WTC11 (cell line): ENCODE measurements around the gene FAM50B. TPM values are rescaled to one million over a fixed set of nuclear protein-coding genes. Genes with fewer than 3 reads are reported as not detected.

Experiments
- ATAC-seq: fragments of 200-7000 bp; cut with Tn5 transposase; 2 replicates; pipeline ENCODE4 v1.10.0; 2021; ENCODE audit warnings: mild to moderate bottlenecking, moderate library complexity
- CTCF ChIA-PET: fragments of 300-600 bp; sonication (Branson Sonifier 250); formaldehyde crosslinking; loops from one replicate; lab custom pipeline; 2021; ENCODE audit warnings: antibody characterized with exemption; lab: Charles Lee
- POLR2A ChIA-PET: fragments of 350-600 bp; sonication (Branson Sonifier 250); formaldehyde crosslinking; loops from one replicate; lab custom pipeline; 2021; ENCODE audit warnings: antibody characterized with exemption; lab: Charles Lee
- DNase-seq: peaks from one replicate; pipeline ENCODE4 v3.0.0; 2021; ENCODE audit warnings: low spot score
- H3K27ac Mint-ChIP-seq: 2 replicates; pipeline ENCODE4 v1.8.0; 2021; ENCODE audit warnings: mixed read lengths
- H3K27me3 Mint-ChIP-seq: 2 replicates; pipeline ENCODE4 v1.8.0; 2021; ENCODE audit warnings: low read depth, mild to moderate bottlenecking, moderate library complexity, mixed read lengths
- H3K36me3 Mint-ChIP-seq: 2 replicates; pipeline ENCODE4 v1.8.0; 2021; ENCODE audit warnings: mixed read lengths
- H3K4me1 Mint-ChIP-seq: 2 replicates; pipeline ENCODE4 v1.8.0; 2022; ENCODE audit warnings: mixed read lengths
- H3K4me3 Mint-ChIP-seq: 2 replicates; pipeline ENCODE4 v1.8.0; 2021; ENCODE audit warnings: mild to moderate bottlenecking, moderate library complexity, mixed read lengths
- H3K9me3 Mint-ChIP-seq: 2 replicates; pipeline ENCODE4 v1.8.0; 2021; ENCODE audit warnings: mixed read lengths
- ATF2 ChIP-seq: sonication (generic); formaldehyde crosslinking; IDR thresholded peaks from 2 replicates; pipeline ENCODE4 v1.8.1; 2022; ENCODE audit warnings: low read depth, missing genetic modification reagents, borderline replicate concordance
- E2F1 ChIP-seq: sonication (generic); formaldehyde crosslinking; IDR thresholded peaks from 2 replicates; pipeline ENCODE4 v1.8.0; 2022; ENCODE audit warnings: mild to moderate bottlenecking, missing genetic modification reagents
- ELF4 ChIP-seq: sonication (generic); formaldehyde crosslinking; IDR thresholded peaks from 2 replicates; pipeline ENCODE4 v1.8.1; 2022; ENCODE audit warnings: low read depth, mild to moderate bottlenecking, moderate library complexity, missing genetic modification reagents
- ETV6 ChIP-seq: sonication (generic); formaldehyde crosslinking; IDR thresholded peaks from 2 replicates; pipeline ENCODE4 v1.8.1; 2022; ENCODE audit warnings: mild to moderate bottlenecking, missing genetic modification reagents
- GTF2I ChIP-seq: fragments of 250-450 bp; sonication (Bioruptor Pico); conservative IDR thresholded peaks from 2 replicates; pipeline ENCODE4 v1.4.0; 2021; ENCODE audit warnings: mild to moderate bottlenecking
- HMGXB4 ChIP-seq: sonication (generic); formaldehyde crosslinking; IDR thresholded peaks from 2 replicates; pipeline ENCODE4 v1.8.1; 2023; ENCODE audit warnings: mild to moderate bottlenecking, moderate library complexity, missing genetic modification reagents
- IRF2 ChIP-seq: sonication (generic); formaldehyde crosslinking; IDR thresholded peaks from 2 replicates; pipeline ENCODE4 v1.8.0; 2022; ENCODE audit warnings: low read depth, missing genetic modification reagents, borderline replicate concordance
- JAZF1 ChIP-seq: fragments of 250-450 bp; sonication (Bioruptor Pico); IDR thresholded peaks from 2 replicates; pipeline ENCODE4 v1.9.0; 2021; ENCODE audit warnings: moderate library complexity, mild to moderate bottlenecking, inconsistent platforms
- NFATC4 ChIP-seq: fragments of 250-450 bp; sonication (Bioruptor Pico); IDR thresholded peaks from 2 replicates; pipeline ENCODE4 v1.9.0; 2021; ENCODE audit warnings: mild to moderate bottlenecking
- NR2C2 ChIP-seq: sonication (generic); formaldehyde crosslinking; IDR thresholded peaks from 2 replicates; pipeline ENCODE4 v1.8.0; 2022; ENCODE audit warnings: mild to moderate bottlenecking, missing genetic modification reagents
- RORB ChIP-seq: fragments of 250-450 bp; sonication (Bioruptor Pico); IDR thresholded peaks from 2 replicates; pipeline ENCODE4 v1.9.0; 2021; ENCODE audit warnings: mild to moderate bottlenecking
- SOX15 ChIP-seq: fragments of 250-450 bp; sonication (Bioruptor Pico); IDR thresholded peaks from 2 replicates; pipeline ENCODE4 v1.9.0; 2021; ENCODE audit warnings: mild to moderate bottlenecking
- USF2 ChIP-seq: sonication (generic); formaldehyde crosslinking; IDR thresholded peaks from 2 replicates; pipeline ENCODE4 v1.8.1; 2023; ENCODE audit warnings: mild to moderate bottlenecking, missing genetic modification reagents, moderate library complexity
- ZNF423 ChIP-seq: fragments of 250-450 bp; sonication (Bioruptor Pico); IDR thresholded peaks from 2 replicates; pipeline ENCODE4 v2.1.2; 2022; ENCODE audit warnings: mild to moderate bottlenecking, moderate library complexity
- ZNF425 ChIP-seq: fragments of 250-450 bp; sonication (Bioruptor Pico); conservative IDR thresholded peaks from 2 replicates; pipeline ENCODE4 v1.9.0; 2021; ENCODE audit warnings: mild to moderate bottlenecking
- total RNA-seq: library from RNA; stranded (reverse); gene quantifications from 3 replicates; pipeline ENCODE4 v1.2.3, GENCODE V29; 2021
- TF ChIP-seq, protein P1 (sequence below): sonication (generic); formaldehyde crosslinking; IDR thresholded peaks from 2 replicates; pipeline ENCODE4 v1.8.0; 2023; ENCODE audit warnings: mild to moderate bottlenecking, missing genetic modification reagents
- TF ChIP-seq, protein P2 (sequence below): sonication (generic); formaldehyde crosslinking; IDR thresholded peaks from 2 replicates; pipeline ENCODE4 v1.8.0; 2022; ENCODE audit warnings: mild to moderate bottlenecking, missing genetic modification reagents
- TF ChIP-seq, protein P3 (sequence below): sonication (generic); formaldehyde crosslinking; IDR thresholded peaks from 2 replicates; pipeline ENCODE4 v1.8.1; 2022; ENCODE audit warnings: mild to moderate bottlenecking, moderate library complexity, missing genetic modification reagents

The FAM50B gene
- total RNA-seq, 1 experiment from 2014 or later = 2.1 TPM

- TF ChIP-seq ZNF423 (CRISPR knock-in tag) (no peak), JAZF1 (CRISPR knock-in tag) (no peak), ETV6 (CRISPR knock-in tag) (no peak), USF2 (CRISPR knock-in tag) (no peak), NFATC4 (CRISPR knock-in tag) (no peak), HMGXB4 (CRISPR knock-in tag) (no peak)
- TF ChIP-seq, protein P1, sequence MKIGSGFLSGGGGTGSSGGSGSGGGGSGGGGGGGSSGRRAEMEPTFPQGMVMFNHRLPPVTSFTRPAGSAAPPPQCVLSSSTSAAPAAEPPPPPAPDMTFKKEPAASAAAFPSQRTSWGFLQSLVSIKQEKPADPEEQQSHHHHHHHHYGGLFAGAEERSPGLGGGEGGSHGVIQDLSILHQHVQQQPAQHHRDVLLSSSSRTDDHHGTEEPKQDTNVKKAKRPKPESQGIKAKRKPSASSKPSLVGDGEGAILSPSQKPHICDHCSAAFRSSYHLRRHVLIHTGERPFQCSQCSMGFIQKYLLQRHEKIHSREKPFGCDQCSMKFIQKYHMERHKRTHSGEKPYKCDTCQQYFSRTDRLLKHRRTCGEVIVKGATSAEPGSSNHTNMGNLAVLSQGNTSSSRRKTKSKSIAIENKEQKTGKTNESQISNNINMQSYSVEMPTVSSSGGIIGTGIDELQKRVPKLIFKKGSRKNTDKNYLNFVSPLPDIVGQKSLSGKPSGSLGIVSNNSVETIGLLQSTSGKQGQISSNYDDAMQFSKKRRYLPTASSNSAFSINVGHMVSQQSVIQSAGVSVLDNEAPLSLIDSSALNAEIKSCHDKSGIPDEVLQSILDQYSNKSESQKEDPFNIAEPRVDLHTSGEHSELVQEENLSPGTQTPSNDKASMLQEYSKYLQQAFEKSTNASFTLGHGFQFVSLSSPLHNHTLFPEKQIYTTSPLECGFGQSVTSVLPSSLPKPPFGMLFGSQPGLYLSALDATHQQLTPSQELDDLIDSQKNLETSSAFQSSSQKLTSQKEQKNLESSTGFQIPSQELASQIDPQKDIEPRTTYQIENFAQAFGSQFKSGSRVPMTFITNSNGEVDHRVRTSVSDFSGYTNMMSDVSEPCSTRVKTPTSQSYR (CRISPR knock-in tag) = no peak
- TF ChIP-seq, protein P2, sequence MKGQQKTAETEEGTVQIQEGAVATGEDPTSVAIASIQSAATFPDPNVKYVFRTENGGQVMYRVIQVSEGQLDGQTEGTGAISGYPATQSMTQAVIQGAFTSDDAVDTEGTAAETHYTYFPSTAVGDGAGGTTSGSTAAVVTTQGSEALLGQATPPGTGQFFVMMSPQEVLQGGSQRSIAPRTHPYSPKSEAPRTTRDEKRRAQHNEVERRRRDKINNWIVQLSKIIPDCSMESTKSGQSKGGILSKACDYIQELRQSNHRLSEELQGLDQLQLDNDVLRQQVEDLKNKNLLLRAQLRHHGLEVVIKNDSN (CRISPR knock-in tag) = no peak
Measured at GRCh38 chr6:3898265-3898994, 49.3 kb downstream of the FAM50B start (continued).

DNA sequence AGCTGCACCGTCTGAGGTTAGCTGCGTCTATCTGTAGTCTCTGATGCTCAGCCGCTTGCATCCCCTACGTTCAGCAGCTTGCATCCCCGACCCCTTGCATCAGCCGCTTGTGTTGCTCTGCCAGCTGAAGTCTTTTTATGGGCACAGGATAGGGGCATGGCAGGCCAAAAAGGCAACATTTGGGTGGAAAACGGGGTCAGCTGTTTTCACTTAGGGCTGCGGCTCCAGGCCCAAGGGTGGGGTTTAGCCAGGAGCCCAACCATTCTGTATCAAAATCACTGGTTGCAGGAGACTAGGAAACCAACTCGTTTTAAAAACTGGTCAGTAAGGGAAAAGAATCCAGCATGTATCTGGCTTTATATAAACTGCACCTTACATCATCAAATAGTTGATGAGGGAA lies 49.9 kb downstream of the FAM50B start:
- H3K27me3 Mint-ChIP-seq = peaks cover 7% of the 10 kb centered on the region
- ATAC-seq (no peak), DNase-seq (no peak)
- POLR2A ChIA-PET = no interaction called here
- H3K4me1 Mint-ChIP-seq = peaks cover 37% of the 10 kb centered on the region
- TF ChIP-seq, protein P2 (CRISPR knock-in tag) = no peak
- TF ChIP-seq SOX15 (CRISPR knock-in tag) = no peak
- TF ChIP-seq, protein P3, sequence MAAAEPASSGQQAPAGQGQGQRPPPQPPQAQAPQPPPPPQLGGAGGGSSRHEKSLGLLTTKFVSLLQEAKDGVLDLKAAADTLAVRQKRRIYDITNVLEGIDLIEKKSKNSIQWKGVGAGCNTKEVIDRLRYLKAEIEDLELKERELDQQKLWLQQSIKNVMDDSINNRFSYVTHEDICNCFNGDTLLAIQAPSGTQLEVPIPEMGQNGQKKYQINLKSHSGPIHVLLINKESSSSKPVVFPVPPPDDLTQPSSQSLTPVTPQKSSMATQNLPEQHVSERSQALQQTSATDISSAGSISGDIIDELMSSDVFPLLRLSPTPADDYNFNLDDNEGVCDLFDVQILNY (CRISPR knock-in tag) = no peak
- TF ChIP-seq NR2C2 (CRISPR knock-in tag) = no peak
- TF ChIP-seq GTF2I = no peak
- H3K27ac Mint-ChIP-seq = no peak overlapping the region
- H3K9me3 Mint-ChIP-seq = no peaks in the 10 kb centered on the region; the same call in 1 of the 2 replicates
- H3K36me3 Mint-ChIP-seq = no peaks in the 10 kb centered on the region
- H3K4me3 Mint-ChIP-seq = no peak overlapping the region
- CTCF ChIA-PET = interaction anchor here (0.9 to 1.7 kb wide), 2 partner anchors 10 to 50 kb away, joined by 3 to 9 read pairs; partner anchors contain the start of gene FAM50B

GRCh38 chr6:3899970-3900439 lies 50.8 kb downstream of the FAM50B start:
- DNase-seq = no peak
- peaks cover 7% of the 10 kb centered on the region for H3K27me3 Mint-ChIP-seq
- H3K9me3 Mint-ChIP-seq = no peaks in the 10 kb centered on the region; the same call in 1 of the 2 replicates
- H3K27ac Mint-ChIP-seq = no peak overlapping the region
- no peak overlapping the region for H3K4me3 Mint-ChIP-seq
- ATAC-seq = no peak
- H3K4me1 Mint-ChIP-seq = peaks cover 35% of the 10 kb centered on the region
- ChIA-PET POLR2A (no interaction called here), CTCF (interaction anchor here (0.7 to 1.7 kb wide), 2 partner anchors 14 to 51 kb away, joined by 3 to 9 read pairs; partner anchors contain the start of gene FAM50B)
- H3K36me3 Mint-ChIP-seq = no peaks in the 10 kb centered on the region
- TF ChIP-seq JAZF1 (CRISPR knock-in tag) (no peak), ZNF425 (no peak), ELF4 (CRISPR knock-in tag) (no peak), IRF2 (no peak), SOX15 (CRISPR knock-in tag) (no peak), E2F1 (CRISPR knock-in tag) (no peak), RORB (no peak), ATF2 (CRISPR knock-in tag) (no peak)
